HEK293T (cell line): Measurements from ENCODE around the gene HMX3.

ENCODE experiments used
- CTCF ChIA-PET: fragments of 350-600 bp; formaldehyde crosslinking; extraction: SDS; loops from one replicate; lab custom pipeline; 2021; ENCODE audit warnings: antibody characterized with exemption, inconsistent platforms; lab: Yijun Ruan, JAX
- POLR2A ChIA-PET: fragments of 350-600 bp; formaldehyde crosslinking; extraction: SDS; loops from one replicate; lab custom pipeline; 2020; ENCODE audit warnings: antibody characterized with exemption, inconsistent platforms; lab: Yijun Ruan, JAX
- DNase-seq: peaks from one replicate; pipeline ENCODE4 v3.0.0; 2012; ENCODE audit warnings: mixed read lengths; ENCODE audit errors: extremely low spot score
- ARNT ChIP-seq: fragments of 450-650 bp; IDR thresholded peaks from 2 replicates; pipeline ENCODE4 v1.6.1; 2017; ENCODE audit warnings: mild to moderate bottlenecking
- BHLHE40 ChIP-seq: fragments of 450-650 bp; IDR thresholded peaks from 2 replicates; pipeline ENCODE4 v1.6.1; 2016; ENCODE audit warnings: mild to moderate bottlenecking, moderate library complexity, borderline replicate concordance
- CTBP1 ChIP-seq: fragments of 450-650 bp; IDR thresholded peaks from 2 replicates; pipeline ENCODE4 v1.6.1; 2016; ENCODE audit warnings: borderline replicate concordance
- ELF4 ChIP-seq: fragments of 450-650 bp; IDR thresholded peaks from 2 replicates; pipeline ENCODE4 v1.6.1; 2017; ENCODE audit warnings: antibody characterized with exemption
- FOXA1 ChIP-seq: fragments of 450-650 bp; IDR thresholded peaks from 2 replicates; pipeline ENCODE4 v1.6.1; 2016; ENCODE audit warnings: mild to moderate bottlenecking
- FOXK2 ChIP-seq: fragments of 450-650 bp; IDR thresholded peaks from 2 replicates; pipeline ENCODE4 v1.6.1; 2016; ENCODE audit warnings: mild to moderate bottlenecking
- FOXM1 ChIP-seq: fragments of 450-650 bp; IDR thresholded peaks from 2 replicates; pipeline ENCODE4 v1.6.1; 2017; ENCODE audit warnings: mild to moderate bottlenecking, borderline replicate concordance
- HDGF ChIP-seq: fragments of 450-650 bp; IDR thresholded peaks from 2 replicates; pipeline ENCODE4 v1.6.1; 2017; ENCODE audit warnings: antibody characterized with exemption, borderline replicate concordance
- L3MBTL2 ChIP-seq: fragments of 450-650 bp; conservative IDR thresholded peaks from 2 replicates; pipeline ENCODE4 v1.6.1; 2016; ENCODE audit warnings: mild to moderate bottlenecking
- LEF1 ChIP-seq: fragments of 450-650 bp; IDR thresholded peaks from 2 replicates; pipeline ENCODE4 v1.6.1; 2017; ENCODE audit warnings: mild to moderate bottlenecking, borderline replicate concordance
- NFRKB ChIP-seq: fragments of 450-650 bp; IDR thresholded peaks from 2 replicates; pipeline ENCODE4 v1.6.1; 2016; ENCODE audit warnings: mild to moderate bottlenecking, moderate library complexity
- PKNOX1 ChIP-seq: fragments of 450-650 bp; IDR thresholded peaks from 2 replicates; pipeline ENCODE4 v1.6.1; 2016
- SP1 ChIP-seq: fragments of 450-650 bp; IDR thresholded peaks from 2 replicates; pipeline ENCODE4 v1.6.1; 2017
- SUZ12 ChIP-seq: fragments of 450-650 bp; IDR thresholded peaks from 2 replicates; pipeline ENCODE4 v1.6.1; 2016; ENCODE audit warnings: mild to moderate bottlenecking
- TARDBP ChIP-seq: fragments of 450-650 bp; IDR thresholded peaks from 2 replicates; pipeline ENCODE4 v1.6.1; 2016
- ZNF384 ChIP-seq: fragments of 450-650 bp; IDR thresholded peaks from 2 replicates; pipeline ENCODE4 v1.6.1; 2016

The HMX3 gene

GRCh38 chr10:123142701-123143161, 7.0 kb downstream of the HMX3 start:
- TF ChIP-seq SP1 (no peak), NFRKB (no peak), SUZ12 (no peak), ARNT (no peak), L3MBTL2 (no peak), TARDBP (no peak), PKNOX1 (no peak), ELF4 (no peak), FOXA1 (no peak), FOXK2 (no peak), ZNF384 (no peak), CTBP1 (no peak), FOXM1 (no peak), BHLHE40 (no peak), LEF1 (no peak), HDGF (no peak)
- ChIA-PET CTCF (no interaction called here), POLR2A (interaction anchor here (3.5 kb wide), 1 partner anchor 11 kb away, joined by 22 read pairs; the partner anchor contains the start of gene BUB3)
- no peak for DNase-seq

GRCh38 chr10:123143162-123143824, 7.5 kb downstream of the HMX3 start:
- TF ChIP-seq ARNT, result no peak
- no peak for TF ChIP-seq SUZ12
- TF ChIP-seq LEF1, result no peak
- no peak for TF ChIP-seq FOXK2
- TF ChIP-seq L3MBTL2, result no peak
- no peak for TF ChIP-seq FOXM1
- no peak for TF ChIP-seq CTBP1
- no peak for TF ChIP-seq NFRKB
- TF ChIP-seq ELF4, result no peak
- no peak for TF ChIP-seq ZNF384
- ChIA-PET POLR2A (interaction anchor here (3.5 kb wide), 1 partner anchor 11 kb away, joined by 22 read pairs; the partner anchor contains the start of gene BUB3), CTCF (no interaction called here)
- DNase-seq, result no peak

- no peak for DNase-seq
- TF ChIP-seq PKNOX1 (no peak), L3MBTL2 (no peak), CTBP1 (no peak), BHLHE40 (no peak), FOXM1 (no peak), FOXA1 (no peak), HDGF (no peak), LEF1 (no peak), TARDBP (no peak), SUZ12 (no peak), FOXK2 (no peak), NFRKB (no peak), ARNT (no peak)
- CTCF ChIA-PET, result no interaction called here
- POLR2A ChIA-PET, result interaction anchor here (3.5 kb wide), 1 partner anchor 10 kb away, joined by 22 read pairs; the partner anchor contains the start of gene BUB3
Observed at GRCh38 chr10:123143825-123144168, 8.0 kb downstream of the HMX3 start.

- DNase-seq, result no peak
- CTCF ChIA-PET, result no interaction called here
- TF ChIP-seq ELF4 (no peak), FOXA1 (no peak), FOXK2 (no peak), ARNT (no peak), BHLHE40 (no peak), L3MBTL2 (no peak), CTBP1 (no peak), HDGF (no peak), LEF1 (no peak), FOXM1 (no peak), SUZ12 (no peak), PKNOX1 (no peak)
- POLR2A ChIA-PET, result interaction anchor here (3.5 kb wide), 1 partner anchor 9 kb away, joined by 22 read pairs; the partner anchor contains the start of gene BUB3
Observed at GRCh38 chr10:123144697-123145541, 9.1 kb downstream of the HMX3 start.

GRCh38 chr10:123145542-123146012, 9.8 kb downstream of the HMX3 start:
- CTCF ChIA-PET, result no interaction called here
- POLR2A ChIA-PET, result interaction anchor here (3.5 kb wide), 1 partner anchor 9 kb away, joined by 22 read pairs; the partner anchor contains the start of gene BUB3
- DNase-seq, result no peak
- TF ChIP-seq TARDBP (no peak), HDGF (no peak), LEF1 (no peak)
